ENCODE data around the gene ROBO1. TPM values are rescaled to one million over a fixed set of nuclear protein-coding genes. Genes with fewer than 3 reads are reported as not detected.

ROBO1 gene
- total RNA-seq, 2 experiments from 2014 or later, result 8.6 to 9.0 TPM

GRCh38 chr3:79497447-79498111 is 270.2 kb downstream of the ROBO1 start:
- no peak for DNase-seq
- no peaks in the 10 kb centered on the region for H3K27me3 Mint-ChIP-seq
- peak; percentile 50 for TF ChIP-seq CTCF (IDR thresholded peaks at IDR 0.05)
- no peak overlapping the region for H3K27ac Mint-ChIP-seq
- H3K36me3 Mint-ChIP-seq (ENCODE audit: low read depth), result no peaks in the 10 kb centered on the region
- CTCF ChIA-PET, result no interaction called here
- intact Hi-C loops (cut with micrococcal nuclease), result loop anchor here (10.0 kb wide), 1 partner anchor 843 kb away; no protein-coding TSS in a partner anchor
- POLR2A ChIA-PET, result no interaction called here
- H3K4me3 Mint-ChIP-seq, result no peak overlapping the region
- H3K9me3 Mint-ChIP-seq, result peaks cover 2% of the 10 kb centered on the region
- no peaks in the 10 kb centered on the region for H3K4me1 Mint-ChIP-seq (ENCODE audit: low read depth)
- no peak for ATAC-seq

- H3K27ac Mint-ChIP-seq, result no peak overlapping the region
- ChIA-PET POLR2A (no interaction called here), CTCF (no interaction called here)
- H3K27me3 Mint-ChIP-seq, result no peaks in the 10 kb centered on the region
- ATAC-seq, result no peak
- TF ChIP-seq CTCF (IDR thresholded peaks at IDR 0.05), result no peak
- intact Hi-C loops (cut with micrococcal nuclease), result loop anchor here (10.0 kb wide), 1 partner anchor 836 kb away; no protein-coding TSS in a partner anchor
- no peaks in the 10 kb centered on the region for H3K4me1 Mint-ChIP-seq (ENCODE audit: low read depth)
- peaks cover 5% of the 10 kb centered on the region for H3K9me3 Mint-ChIP-seq
- no peak overlapping the region for H3K4me3 Mint-ChIP-seq
- H3K36me3 Mint-ChIP-seq (ENCODE audit: low read depth), result no peaks in the 10 kb centered on the region
- no peak for DNase-seq
These were observed 276.7 kb downstream of the ROBO1 start for GRCh38 chr3:79491029-79491641.

GRCh38 chr3:79490165-79491028 is 277.4 kb downstream of the ROBO1 start:
- H3K36me3 Mint-ChIP-seq (ENCODE audit: low read depth), result no peaks in the 10 kb centered on the region

GRCh38 chr3:79488407-79488806 is 279.4 kb downstream of the ROBO1 start:
- H3K4me3 Mint-ChIP-seq, result no peak overlapping the region
- H3K36me3 Mint-ChIP-seq (ENCODE audit: low read depth), result no peaks in the 10 kb centered on the region

More at GRCh38 chr3:79490165-79491028, 277.4 kb downstream of the ROBO1 start:
- no peak overlapping the region for H3K4me3 Mint-ChIP-seq
- ATAC-seq (no peak), DNase-seq (no peak)
- intact Hi-C loops (cut with micrococcal nuclease), result loop anchor here (10.0 kb wide), 1 partner anchor 836 kb away; no protein-coding TSS in a partner anchor
- H3K27ac Mint-ChIP-seq, result no peak overlapping the region
- ChIA-PET POLR2A (no interaction called here), CTCF (no interaction called here)
- H3K27me3 Mint-ChIP-seq, result no peaks in the 10 kb centered on the region
- H3K4me1 Mint-ChIP-seq (ENCODE audit: low read depth), result no peaks in the 10 kb centered on the region
- no peak for TF ChIP-seq CTCF (IDR thresholded peaks at IDR 0.05)
- peaks cover 5% of the 10 kb centered on the region for H3K9me3 Mint-ChIP-seq

More at GRCh38 chr3:79488407-79488806, 279.4 kb downstream of the ROBO1 start:
- ChIA-PET CTCF (no interaction called here), POLR2A (no interaction called here)
- Mint-ChIP-seq H3K27me3 (no peaks in the 10 kb centered on the region), H3K27ac (no peak overlapping the region), H3K9me3 (peaks cover 6% of the 10 kb centered on the region), H3K4me1 (ENCODE audit: low read depth) (no peaks in the 10 kb centered on the region)
- no peak for DNase-seq
- no peak for TF ChIP-seq CTCF (IDR thresholded peaks at IDR 0.05)
- ATAC-seq, result no peak
- intact Hi-C loops (cut with micrococcal nuclease), result no loop called here

Measured in activated CD8-positive, alpha-beta T cell treated with anti-CD3 and anti-CD28 coated beads for 36 hours (primary cell).